Skin epidermis (tissue), 12 donors: Measurements from ENCODE around the gene DGCR2.

Experiments
- H3K27ac ChIP-seq, 21 experiments: fragments of 200-600 bp; sonication (generic) in 11 of 21; one replicate each; pipeline ENCODE4 v1.5.0; 2020; ENCODE audit warnings: mild to moderate bottlenecking in 3 of 21, inconsistent platforms in 2 of 21, moderate library complexity in 2 of 21
- H3K4me3 ChIP-seq, 7 experiments: fragments of 200-600 bp; sonication (generic) in 2 of 7; one replicate each; pipeline ENCODE4 v1.5.0; 2020; ENCODE audit warnings: inconsistent platforms in 2 of 7, mild to moderate bottlenecking in 2 of 7, moderate library complexity in 1 of 7

Gene DGCR2

GRCh38 chr22:19128946-19129727 lies 6.9 kb upstream of the DGCR2 start:
- H3K27ac ChIP-seq = peak overlapping the region in 18 of 21 experiments; percentile 11 to 88 (median 76)

GRCh38 chr22:19128009-19128401 lies 5.8 kb upstream of the DGCR2 start:
- Histone ChIP-seq H3K27ac (peak overlapping the region in 8 of 21 experiments; percentile 16 to 88 (median 36)), H3K4me3 (no peak overlapping the region)

More at GRCh38 chr22:19128946-19129727, 6.9 kb upstream of the DGCR2 start:
- no peak overlapping the region for H3K4me3 ChIP-seq

- no peak overlapping the region for H3K4me3 ChIP-seq
- H3K27ac ChIP-seq = peak overlapping the region in 14 of 21 experiments; percentile 16 to 72 (median 42)
Observed at GRCh38 chr22:19127329-19128008, 5.3 kb upstream of the DGCR2 start.

- Histone ChIP-seq H3K27ac (peak overlapping the region in 12 of 21 experiments; percentile 29 to 72 (median 42)), H3K4me3 (no peak overlapping the region)
Observed at GRCh38 chr22:19126309-19127273, 4.4 kb upstream of the DGCR2 start.

- Histone ChIP-seq H3K4me3 (no peak overlapping the region), H3K27ac (no peak overlapping the region)
Observed at GRCh38 chr22:19125474-19126308, 3.5 kb upstream of the DGCR2 start.

- H3K4me3 ChIP-seq = no peak overlapping the region
- no peak overlapping the region for H3K27ac ChIP-seq
Observed at GRCh38 chr22:19125011-19125410, 2.8 kb upstream of the DGCR2 start.

- H3K27ac ChIP-seq = no peak overlapping the region
- H3K4me3 ChIP-seq = no peak overlapping the region
Observed at GRCh38 chr22:19124377-19124776, 2.2 kb upstream of the DGCR2 start.

- Histone ChIP-seq H3K4me3 (no peak overlapping the region), H3K27ac (no peak overlapping the region)
Observed at GRCh38 chr22:19123936-19124335, 1.7 kb upstream of the DGCR2 start.

GRCh38 chr22:19122752-19123492 lies 710 bp upstream of the DGCR2 start:
- H3K27ac ChIP-seq = peak overlapping the region in 19 of 21 experiments; percentile 22 to 96 (median 75)
- peak overlapping the region; percentile 79 to 100 (median 98) for H3K4me3 ChIP-seq

- Histone ChIP-seq H3K4me3 (peak overlapping the region; percentile 79 to 100 (median 98)), H3K27ac (peak overlapping the region; percentile 54 to 96 (median 93))
Observed at GRCh38 chr22:19121631-19122142, 525 bp downstream of the DGCR2 start.

GRCh38 chr22:19120829-19121630 lies 1.2 kb downstream of the DGCR2 start:
- peak overlapping the region; percentile 79 to 100 (median 98) for H3K4me3 ChIP-seq
- peak overlapping the region in 20 of 21 experiments; percentile 79 to 96 (median 93) for H3K27ac ChIP-seq

GRCh38 chr22:19119949-19120348 lies 2.3 kb downstream of the DGCR2 start:
- peak overlapping the region in 7 of 21 experiments; percentile 13 to 93 (median 48) for H3K27ac ChIP-seq

GRCh38 chr22:19118329-19118880 lies 3.8 kb downstream of the DGCR2 start:
- Histone ChIP-seq H3K27ac (no peak overlapping the region), H3K4me3 (no peak overlapping the region)

More at GRCh38 chr22:19119949-19120348, 2.3 kb downstream of the DGCR2 start:
- peak overlapping the region in 1 of 7 experiments; percentile 100 for H3K4me3 ChIP-seq

GRCh38 chr22:19117111-19117512 lies 5.1 kb downstream of the DGCR2 start:
- no peak overlapping the region for H3K4me3 ChIP-seq
- peak overlapping the region in 1 of 21 experiments; percentile 14 for H3K27ac ChIP-seq

GRCh38 chr22:19115628-19116027 lies 6.6 kb downstream of the DGCR2 start:
- peak overlapping the region in 2 of 21 experiments; percentile 6 to 7 for H3K27ac ChIP-seq

GRCh38 chr22:19114984-19115552 lies 7.1 kb downstream of the DGCR2 start:
- peak overlapping the region in 2 of 21 experiments; percentile 6 to 7 for H3K27ac ChIP-seq
- H3K4me3 ChIP-seq = no peak overlapping the region

More at GRCh38 chr22:19115628-19116027, 6.6 kb downstream of the DGCR2 start:
- no peak overlapping the region for H3K4me3 ChIP-seq
